ENCODE measurements around the gene SAMD11.

SAMD11 gene

GRCh38 chr1:928825-929661 lies 5.3 kb downstream of the SAMD11 start:
- H3K9me3 ChIP-seq (ENCODE audit: low read length) = no peaks in the 10 kb centered on the region
- no peak overlapping the region for H2AFZ ChIP-seq (ENCODE audit: low read depth, low read length)
- no peaks in the 10 kb centered on the region for H3K36me3 ChIP-seq (ENCODE audit: insufficient read depth, low read length)
- H3K27me3 ChIP-seq (ENCODE audit: insufficient read depth, low read length) = peaks cover 90% of the 10 kb centered on the region
- peaks cover 24% of the 10 kb centered on the region for H3K4me1 ChIP-seq (ENCODE audit: insufficient read depth, low read length)
- H3K4me3 ChIP-seq (ENCODE audit: low read length) = no peak overlapping the region

DNA sequence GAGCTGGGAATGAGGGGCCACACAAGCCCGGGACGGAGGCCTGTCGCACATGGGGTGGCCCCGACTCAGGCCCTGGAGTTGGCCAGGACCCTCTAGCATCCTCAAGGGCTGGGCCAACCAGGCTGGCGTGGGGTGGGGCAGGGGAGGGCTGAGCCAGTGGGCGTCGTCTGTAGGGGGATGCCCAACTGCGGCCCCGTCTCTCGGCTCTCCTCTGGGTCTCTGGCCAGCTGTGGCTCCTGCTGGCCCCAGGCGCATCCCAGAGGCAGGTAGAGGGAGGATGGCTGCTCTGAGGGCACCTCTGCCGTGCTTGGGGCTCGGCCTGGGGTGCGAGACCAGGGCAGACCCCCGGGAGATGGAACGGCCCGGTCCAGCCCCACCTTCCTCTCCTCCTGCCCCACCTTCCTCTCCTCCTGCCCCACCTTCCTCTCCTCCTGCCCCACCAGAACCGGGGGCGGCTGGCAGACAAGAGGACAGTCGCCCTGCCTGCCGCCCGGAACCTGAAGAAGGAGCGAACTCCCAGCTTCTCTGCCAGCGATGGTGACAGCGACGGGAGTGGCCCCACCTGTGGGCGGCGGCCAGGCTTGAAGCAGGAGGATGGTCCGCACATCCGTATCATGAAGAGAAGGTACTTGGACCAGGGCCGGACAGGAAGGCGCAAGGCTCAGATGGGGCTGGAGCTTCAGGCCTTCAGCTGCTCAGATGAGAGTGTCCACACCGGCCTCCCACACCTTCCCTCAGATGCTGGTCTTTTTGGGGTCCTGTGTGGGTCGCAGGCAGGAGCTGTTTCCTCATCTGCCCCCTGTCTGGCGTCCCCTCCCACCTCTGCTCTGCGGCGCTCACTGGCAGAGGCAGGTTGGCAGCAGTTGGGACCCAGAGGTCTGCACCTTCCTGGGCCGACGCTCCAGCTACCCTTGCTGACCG lies 6.2 kb downstream of the SAMD11 start:
- no peaks in the 10 kb centered on the region for H3K36me3 ChIP-seq (ENCODE audit: insufficient read depth, low read length)
- H2AFZ ChIP-seq (ENCODE audit: low read depth, low read length) = no peak overlapping the region
- H3K27me3 ChIP-seq (ENCODE audit: insufficient read depth, low read length) = peaks cover 85% of the 10 kb centered on the region
- H3K4me1 ChIP-seq (ENCODE audit: insufficient read depth, low read length) = peaks cover 22% of the 10 kb centered on the region
- H3K4me3 ChIP-seq (ENCODE audit: low read length) = no peak overlapping the region
- H3K9me3 ChIP-seq (ENCODE audit: low read length) = no peaks in the 10 kb centered on the region

DNA sequence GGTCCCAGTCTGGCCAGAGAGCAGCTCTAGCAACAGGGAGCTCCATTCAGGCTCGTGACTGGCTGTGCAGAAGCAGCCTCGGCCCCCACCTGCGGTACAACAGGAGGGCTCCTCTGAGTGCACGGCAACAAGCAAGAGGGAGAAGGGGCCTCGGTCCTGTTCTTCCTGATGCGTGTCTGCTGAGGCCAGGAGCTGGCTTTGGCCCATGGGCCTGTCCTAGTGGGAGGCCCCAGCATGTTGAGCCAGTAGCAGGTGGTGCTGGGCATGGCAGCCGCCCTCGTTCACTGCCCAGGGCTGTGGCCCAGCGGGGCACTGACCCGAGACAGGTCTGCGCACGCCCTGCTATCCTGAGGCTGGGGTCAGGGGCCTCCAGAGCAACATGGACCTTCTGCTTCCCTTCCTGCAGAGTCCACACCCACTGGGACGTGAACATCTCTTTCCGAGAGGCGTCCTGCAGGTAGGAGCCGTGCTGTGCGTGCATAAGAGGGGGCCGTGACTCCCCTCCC lies 7.0 kb downstream of the SAMD11 start:
- no peaks in the 10 kb centered on the region for H3K36me3 ChIP-seq (ENCODE audit: insufficient read depth, low read length)
- H3K27me3 ChIP-seq (ENCODE audit: insufficient read depth, low read length) = peaks cover 86% of the 10 kb centered on the region
- H2AFZ ChIP-seq (ENCODE audit: low read depth, low read length) = no peak overlapping the region
- H3K4me3 ChIP-seq (ENCODE audit: low read length) = no peak overlapping the region
- H3K9me3 ChIP-seq (ENCODE audit: low read length) = no peaks in the 10 kb centered on the region
- peaks cover 27% of the 10 kb centered on the region for H3K4me1 ChIP-seq (ENCODE audit: insufficient read depth, low read length)

DNA sequence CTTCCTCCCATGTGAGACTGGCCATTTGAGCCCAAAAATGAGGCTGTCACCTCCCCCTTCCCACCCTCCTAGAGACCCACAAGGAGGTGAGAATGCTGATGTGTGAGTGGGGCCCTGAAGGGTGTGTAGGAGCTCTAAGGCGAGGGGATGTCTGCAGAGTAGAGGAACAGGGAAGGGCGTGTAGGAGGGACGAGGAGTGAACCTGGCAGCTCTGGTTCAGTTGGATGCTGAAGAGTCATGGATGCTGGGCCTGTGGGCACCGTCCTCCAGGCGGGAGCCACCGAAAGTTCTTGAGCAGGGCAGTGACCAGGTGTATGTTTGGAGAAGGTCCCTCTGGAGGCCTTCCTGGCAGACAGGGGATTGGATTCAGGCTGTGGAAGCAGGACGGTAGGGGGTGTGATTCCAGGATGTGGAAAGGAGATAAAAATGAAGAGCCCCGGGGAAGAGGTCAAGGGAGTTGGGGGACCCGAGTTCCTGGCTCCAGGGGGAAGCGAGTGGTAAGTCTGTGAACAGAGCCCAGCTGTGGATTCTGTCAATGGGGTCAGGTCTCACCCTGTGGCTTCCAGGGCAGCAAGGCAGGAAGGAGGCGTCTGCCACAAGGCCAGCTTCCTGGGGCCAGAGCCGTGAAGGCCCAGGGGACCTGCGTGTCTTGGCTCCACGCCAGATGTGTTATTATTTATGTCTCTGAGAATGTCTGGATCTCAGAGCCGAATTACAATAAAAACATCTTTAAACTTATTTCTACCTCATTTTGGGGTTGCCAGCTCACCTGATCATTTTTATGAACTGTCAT lies 7.9 kb downstream of the SAMD11 start:
- Histone ChIP-seq H2AFZ (ENCODE audit: low read depth, low read length) (no peak overlapping the region), H3K27me3 (ENCODE audit: insufficient read depth, low read length) (peaks cover 83% of the 10 kb centered on the region), H3K9me3 (ENCODE audit: low read length) (no peaks in the 10 kb centered on the region), H3K4me3 (ENCODE audit: low read length) (no peak overlapping the region), H3K4me1 (ENCODE audit: insufficient read depth, low read length) (peaks cover 29% of the 10 kb centered on the region), H3K36me3 (ENCODE audit: insufficient read depth, low read length) (no peaks in the 10 kb centered on the region)

GRCh38 chr1:932173-932510 lies 8.4 kb downstream of the SAMD11 start:
- Histone ChIP-seq H3K27me3 (ENCODE audit: insufficient read depth, low read length) (peaks cover 83% of the 10 kb centered on the region), H3K36me3 (ENCODE audit: insufficient read depth, low read length) (no peaks in the 10 kb centered on the region), H3K4me3 (ENCODE audit: low read length) (no peak overlapping the region), H3K9me3 (ENCODE audit: low read length) (no peaks in the 10 kb centered on the region), H3K4me1 (ENCODE audit: insufficient read depth, low read length) (peaks cover 34% of the 10 kb centered on the region), H2AFZ (ENCODE audit: low read depth, low read length) (no peak overlapping the region)

DNA sequence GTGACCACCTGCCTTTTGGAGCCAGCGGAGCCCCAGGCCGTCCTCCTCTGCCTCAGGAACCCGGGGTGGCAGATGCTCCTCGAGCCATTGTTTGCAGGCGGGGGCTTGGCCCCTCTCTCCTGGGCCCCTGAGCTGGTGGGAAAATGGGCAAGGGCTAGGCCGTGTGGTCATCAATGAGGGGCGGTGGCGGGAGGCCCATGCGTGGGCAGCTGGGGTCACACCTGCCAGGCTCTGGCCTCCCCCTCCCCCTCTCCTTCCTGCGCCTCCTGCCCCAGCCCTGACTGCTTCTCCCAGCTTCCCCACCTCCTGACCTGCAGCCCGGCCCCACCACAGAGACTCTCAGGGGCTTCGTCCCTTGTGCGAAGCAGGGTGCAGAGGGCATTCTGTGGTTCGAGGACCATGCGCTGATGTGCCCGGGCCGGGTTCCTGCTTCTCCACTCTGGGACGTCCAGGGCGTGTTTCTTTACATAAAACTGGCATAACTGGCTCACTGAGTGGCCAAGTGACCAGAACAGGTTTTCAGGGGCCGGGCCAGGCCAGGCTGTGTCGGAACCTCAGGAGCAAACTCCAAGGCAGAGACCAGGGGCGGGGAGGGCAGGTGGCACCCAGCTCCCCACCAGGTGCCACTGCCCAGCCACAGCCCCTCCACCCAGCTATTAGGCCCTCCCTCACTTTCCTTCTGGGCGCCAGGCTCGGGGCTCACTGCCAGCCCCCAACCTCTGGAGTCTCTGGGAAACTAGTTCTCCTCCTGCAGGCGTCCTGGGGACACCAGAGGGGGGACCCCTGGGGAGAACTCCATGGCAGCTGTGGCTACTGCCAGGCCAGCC lies 9.3 kb downstream of the SAMD11 start:
- Histone ChIP-seq H3K4me1 (ENCODE audit: insufficient read depth, low read length) (peaks cover 37% of the 10 kb centered on the region), H3K27me3 (ENCODE audit: insufficient read depth, low read length) (peaks cover 80% of the 10 kb centered on the region), H3K9me3 (ENCODE audit: low read length) (no peaks in the 10 kb centered on the region), H2AFZ (ENCODE audit: low read depth, low read length) (no peak overlapping the region), H3K36me3 (ENCODE audit: insufficient read depth, low read length) (no peaks in the 10 kb centered on the region), H3K4me3 (ENCODE audit: low read length) (no peak overlapping the region)

- Histone ChIP-seq H3K4me1 (ENCODE audit: insufficient read depth, low read length) (peaks cover 42% of the 10 kb centered on the region), H3K9me3 (ENCODE audit: low read length) (no peaks in the 10 kb centered on the region), H3K36me3 (ENCODE audit: insufficient read depth, low read length) (no peaks in the 10 kb centered on the region), H2AFZ (ENCODE audit: low read depth, low read length) (no peak overlapping the region), H3K27me3 (ENCODE audit: insufficient read depth, low read length) (peaks cover 81% of the 10 kb centered on the region), H3K4me3 (ENCODE audit: low read length) (no peak overlapping the region)
Measured at GRCh38 chr1:933603-933940, 9.8 kb downstream of the SAMD11 start.

- peaks cover 80% of the 10 kb centered on the region for H3K27me3 ChIP-seq (ENCODE audit: insufficient read depth, low read length)
- no peaks in the 10 kb centered on the region for H3K36me3 ChIP-seq (ENCODE audit: insufficient read depth, low read length)
- H3K4me3 ChIP-seq (ENCODE audit: low read length) = no peak overlapping the region
- H3K4me1 ChIP-seq (ENCODE audit: insufficient read depth, low read length) = peaks cover 56% of the 10 kb centered on the region
- H3K9me3 ChIP-seq (ENCODE audit: low read length) = no peaks in the 10 kb centered on the region
- no peak overlapping the region for H2AFZ ChIP-seq (ENCODE audit: low read depth, low read length)
Measured at GRCh38 chr1:934991-935750, 11.4 kb downstream of the SAMD11 start.

- Histone ChIP-seq H3K4me3 (ENCODE audit: low read length) (no peak overlapping the region), H3K4me1 (ENCODE audit: insufficient read depth, low read length) (peaks cover 60% of the 10 kb centered on the region), H3K9me3 (ENCODE audit: low read length) (no peaks in the 10 kb centered on the region), H3K27me3 (ENCODE audit: insufficient read depth, low read length) (peaks cover 78% of the 10 kb centered on the region), H3K36me3 (ENCODE audit: insufficient read depth, low read length) (no peaks in the 10 kb centered on the region), H2AFZ (ENCODE audit: low read depth, low read length) (no peak overlapping the region)
Measured at GRCh38 chr1:935751-936231, 12.1 kb downstream of the SAMD11 start.

DNA sequence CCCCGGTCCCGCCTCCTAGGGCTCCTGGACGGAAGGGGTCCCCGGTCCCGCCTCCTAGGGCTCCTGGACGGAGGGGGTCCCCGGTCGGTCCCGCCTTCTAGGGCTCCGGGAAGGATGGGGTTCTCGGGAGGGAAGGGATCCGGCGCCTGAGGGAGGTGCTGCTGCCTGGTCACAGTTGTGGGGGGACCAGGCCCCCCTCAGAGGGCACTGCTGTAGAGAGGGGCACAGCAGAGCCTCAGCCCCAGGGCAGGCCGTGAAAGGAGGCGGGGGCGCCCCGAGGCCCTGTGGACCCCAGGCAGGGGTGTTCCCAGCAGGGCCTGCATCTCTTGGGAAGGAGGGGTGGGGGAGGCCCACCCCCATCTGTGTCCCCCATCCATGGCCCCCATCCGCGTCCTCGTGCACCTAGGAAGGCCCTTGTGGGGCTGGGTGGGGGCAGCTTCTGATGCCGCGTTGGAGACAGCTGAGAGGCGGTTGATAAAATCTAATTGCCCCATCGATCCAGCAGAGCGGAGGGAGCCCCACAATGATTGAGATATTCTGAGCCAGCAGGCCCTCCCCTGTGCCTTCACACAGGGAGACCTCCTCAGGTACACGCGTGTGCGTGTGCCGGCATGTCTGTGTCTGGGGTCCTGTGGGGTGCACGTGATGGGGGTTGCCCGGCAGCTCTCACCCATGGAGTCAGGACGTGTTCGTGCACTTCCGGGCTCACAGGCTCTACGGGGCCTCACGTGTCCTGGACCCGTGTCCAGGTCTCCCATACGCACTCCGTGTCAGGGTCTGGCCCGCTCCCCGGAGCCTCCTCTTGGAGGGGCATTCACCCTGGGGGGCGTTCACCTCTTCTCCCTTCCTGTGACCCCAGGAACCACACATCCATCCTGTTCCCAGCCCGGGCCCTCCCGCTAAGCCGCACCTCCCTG lies 12.9 kb downstream of the SAMD11 start:
- peaks cover 78% of the 10 kb centered on the region for H3K27me3 ChIP-seq (ENCODE audit: insufficient read depth, low read length)
- no peaks in the 10 kb centered on the region for H3K36me3 ChIP-seq (ENCODE audit: insufficient read depth, low read length)
- no peak overlapping the region for H2AFZ ChIP-seq (ENCODE audit: low read depth, low read length)
- no peak overlapping the region for H3K4me3 ChIP-seq (ENCODE audit: low read length)
- H3K4me1 ChIP-seq (ENCODE audit: insufficient read depth, low read length) = peaks cover 64% of the 10 kb centered on the region
- H3K9me3 ChIP-seq (ENCODE audit: low read length) = no peaks in the 10 kb centered on the region

- peaks cover 69% of the 10 kb centered on the region for H3K27me3 ChIP-seq (ENCODE audit: insufficient read depth, low read length)
- no peaks in the 10 kb centered on the region for H3K9me3 ChIP-seq (ENCODE audit: low read length)
- H3K36me3 ChIP-seq (ENCODE audit: insufficient read depth, low read length) = no peaks in the 10 kb centered on the region
- peaks cover 59% of the 10 kb centered on the region for H3K4me1 ChIP-seq (ENCODE audit: insufficient read depth, low read length)
- H3K4me3 ChIP-seq (ENCODE audit: low read length) = no peak overlapping the region
- H2AFZ ChIP-seq (ENCODE audit: low read depth, low read length) = no peak overlapping the region
Measured at GRCh38 chr1:937521-937920, 13.8 kb downstream of the SAMD11 start.

Data from neuron (in vitro differentiated cells).